SU-DHL-6 (cell line): ENCODE data around the gene MRPS22.
A peak's percentile ranks its signal among the peaks of the same experiment; 100 is the strongest.

Source experiments
- H2AFZ ChIP-seq: fragments of 200-600 bp; sonication (generic); 2 replicates; pipeline ENCODE4 v1.6.1; 2014; ENCODE audit warnings: low read depth, mild to moderate bottlenecking, moderate library complexity, mixed read lengths, antibody characterized with exemption, low read length; ENCODE audit not compliant: severe bottlenecking
- H3F3A ChIP-seq: fragments of 200-600 bp; shearing (Covaris generic); 2 replicates; pipeline ENCODE4 v1.6.0; 2016; ENCODE audit warnings: antibody characterized with exemption, mild to moderate bottlenecking; ENCODE audit not compliant: insufficient read depth
- H3K27ac ChIP-seq: fragments of 200-600 bp; sonication (generic); 2 replicates; pipeline ENCODE4 v1.5.1; 2016; ENCODE audit warnings: low read depth, mild to moderate bottlenecking, low read length, moderate library complexity, mixed read lengths
- H3K27me3 ChIP-seq: fragments of 200-600 bp; sonication (generic), shearing (Covaris generic); 2 replicates; pipeline ENCODE4 v1.6.0; 2014; ENCODE audit warnings: mild to moderate bottlenecking, low read length
- H3K36me3 ChIP-seq: fragments of 200-600 bp; sonication (generic); 2 replicates; pipeline ENCODE4 v1.6.1; 2014; ENCODE audit warnings: mild to moderate bottlenecking, low read length, mixed read lengths
- H3K4me2 ChIP-seq: fragments of 300-600, 200-600 bp; shearing (Covaris generic), sonication (generic); 2 replicates; pipeline ENCODE4 v1.6.0; 2014; ENCODE audit warnings: low read length, low read depth, mild to moderate bottlenecking; ENCODE audit not compliant: poor library complexity, severe bottlenecking
- H3K4me3 ChIP-seq: fragments of 200-600 bp; sonication (generic); 2 replicates; pipeline ENCODE4 v1.5.1; 2014; ENCODE audit warnings: antibody characterized with exemption, low read length, mild to moderate bottlenecking, mixed read lengths; ENCODE audit not compliant: insufficient read depth, poor library complexity, severe bottlenecking
- H3K79me2 ChIP-seq: fragments of 200-600 bp; sonication (generic); 2 replicates; pipeline ENCODE4 v1.6.1; 2014; ENCODE audit warnings: mild to moderate bottlenecking, low read length, moderate library complexity; ENCODE audit not compliant: insufficient read depth
- H3K9ac ChIP-seq: fragments of 200-600 bp; sonication (generic); 2 replicates; pipeline ENCODE4 v1.7.0; 2014; ENCODE audit warnings: mild to moderate bottlenecking, low read length
- H3K9me2 ChIP-seq: fragments of 200-600 bp; sonication (generic); replicated peaks from 2 replicates; pipeline ENCODE4 v1.6.1; 2014; ENCODE audit warnings: low read length; ENCODE audit not compliant: insufficient read depth
- H3K9me3 ChIP-seq: fragments of 200-600 bp; sonication (generic); 2 replicates; pipeline ENCODE4 v1.6.1; 2014; ENCODE audit warnings: low read length, mixed read lengths; ENCODE audit not compliant: insufficient read depth
- H4K20me1 ChIP-seq: fragments of 200-600 bp; sonication (generic); 2 replicates; pipeline ENCODE4 v1.6.1; 2014; ENCODE audit warnings: low read depth, mild to moderate bottlenecking, antibody characterized with exemption, low read length, moderate library complexity, mixed read lengths
- CTCF ChIP-seq: fragments of 200-600 bp; sonication (generic); IDR thresholded peaks from one replicate; pipeline ENCODE4 v1.5.1; 2017; ENCODE audit warnings: antibody characterized with exemption, mild to moderate bottlenecking, low read length, moderate library complexity; ENCODE audit not compliant: insufficient read depth, poor library complexity, severe bottlenecking
- EZH2phosphoT487 ChIP-seq: fragments of 200-600 bp; sonication (generic), shearing (Covaris generic); conservative IDR thresholded peaks from 2 replicates; pipeline ENCODE4 v1.6.1; 2018; ENCODE audit warnings: mild to moderate bottlenecking, antibody characterized with exemption, low read length, moderate library complexity, mixed read lengths

MRPS22 gene

GRCh38 chr3:139343895-139344856 lies at the start of gene MRPS22:
Gene MRPS22, plus strand, starts transcription at chr3:139344020. Its CDS starts 7 bp downstream, at chr3:139344027.
- Histone ChIP-seq H3K9ac (peak within 1 kb of the TSS; percentile 82), H3K4me2 (peak within 1 kb of the TSS; percentile 84), H3F3A (no peaks in the 10 kb centered on the region), H3K4me3 (peak within 1 kb of the TSS; percentile 86), H3K36me3 (0 out of 2 replicates have a peak, but pooled peaks cover 6% of the 10 kb centered on the region), H2AFZ (peak within 1 kb of the TSS; percentile 94), H3K79me2 (peaks cover 25% of the 10 kb centered on the region), H3K27ac (0 out of 2 replicates have a peak within 1 kb of the TSS, but pooled peaks have one; percentile 43), H3K9me3 (no peaks in the 10 kb centered on the region), H4K20me1 (no peaks in the 10 kb centered on the region), H3K27me3 (no peaks in the 10 kb centered on the region), H3K9me2 (no peaks in the 10 kb centered on the region)
- TF ChIP-seq EZH2phosphoT487 (no peak), CTCF (no peak)

- no peaks in the 10 kb centered on the region for H3K36me3 ChIP-seq
- no peak overlapping the region for H3K9ac ChIP-seq
- no peak overlapping the region for H3K4me2 ChIP-seq
- no peaks in the 10 kb centered on the region for H3K9me2 ChIP-seq
- no peaks in the 10 kb centered on the region for H3F3A ChIP-seq
- H3K27ac ChIP-seq: no peak overlapping the region
- no peaks in the 10 kb centered on the region for H3K79me2 ChIP-seq
- H3K9me3 ChIP-seq: no peaks in the 10 kb centered on the region
- H4K20me1 ChIP-seq: no peaks in the 10 kb centered on the region
- no peaks in the 10 kb centered on the region for H3K27me3 ChIP-seq
- no peak for TF ChIP-seq CTCF
- no peak for TF ChIP-seq EZH2phosphoT487
- H3K4me3 ChIP-seq: no peak overlapping the region
- no peak overlapping the region for H2AFZ ChIP-seq
Measured at GRCh38 chr3:139295040-139295439, 48.8 kb upstream of the MRPS22 start.

GRCh38 chr3:139296141-139296718 lies 47.6 kb upstream of the MRPS22 start:
- Histone ChIP-seq H3K9me2 (no peaks in the 10 kb centered on the region), H2AFZ (no peak overlapping the region), H3K4me2 (no peak overlapping the region), H3K27ac (no peak overlapping the region), H3K9me3 (no peaks in the 10 kb centered on the region), H3K27me3 (no peaks in the 10 kb centered on the region), H3K4me3 (no peak overlapping the region), H3K36me3 (no peaks in the 10 kb centered on the region), H4K20me1 (no peaks in the 10 kb centered on the region), H3K79me2 (no peaks in the 10 kb centered on the region), H3F3A (no peaks in the 10 kb centered on the region), H3K9ac (no peak overlapping the region)
- TF ChIP-seq CTCF: no peak
- TF ChIP-seq EZH2phosphoT487: no peak
